SU-DHL-6 (cell line): Measurements from ENCODE around the gene VSTM2L.
"Not testable (repeated sequence)": the region's sequence is repeated elsewhere in the genome, so short reads cannot be mapped to it uniquely, and the experiment has no call there.

Experiments used
- H2AFZ ChIP-seq: fragments of 200-600 bp; sonication (generic); 2 replicates; pipeline ENCODE4 v1.6.1; 2014; ENCODE audit warnings: low read depth, mild to moderate bottlenecking, moderate library complexity, mixed read lengths, antibody characterized with exemption, low read length; ENCODE audit not compliant: severe bottlenecking
- H3F3A ChIP-seq: fragments of 200-600 bp; shearing (Covaris generic); 2 replicates; pipeline ENCODE4 v1.6.0; 2016; ENCODE audit warnings: antibody characterized with exemption, mild to moderate bottlenecking; ENCODE audit not compliant: insufficient read depth
- H3K27ac ChIP-seq: fragments of 200-600 bp; sonication (generic); 2 replicates; pipeline ENCODE4 v1.5.1; 2016; ENCODE audit warnings: low read depth, mild to moderate bottlenecking, low read length, moderate library complexity, mixed read lengths
- H3K27me3 ChIP-seq: fragments of 200-600 bp; sonication (generic), shearing (Covaris generic); 2 replicates; pipeline ENCODE4 v1.6.0; 2014; ENCODE audit warnings: mild to moderate bottlenecking, low read length
- H3K36me3 ChIP-seq: fragments of 200-600 bp; sonication (generic); 2 replicates; pipeline ENCODE4 v1.6.1; 2014; ENCODE audit warnings: mild to moderate bottlenecking, low read length, mixed read lengths
- H3K4me2 ChIP-seq: fragments of 300-600, 200-600 bp; shearing (Covaris generic), sonication (generic); 2 replicates; pipeline ENCODE4 v1.6.0; 2014; ENCODE audit warnings: low read length, low read depth, mild to moderate bottlenecking; ENCODE audit not compliant: poor library complexity, severe bottlenecking
- H3K4me3 ChIP-seq: fragments of 200-600 bp; sonication (generic); 2 replicates; pipeline ENCODE4 v1.5.1; 2014; ENCODE audit warnings: antibody characterized with exemption, low read length, mild to moderate bottlenecking, mixed read lengths; ENCODE audit not compliant: insufficient read depth, poor library complexity, severe bottlenecking
- H3K79me2 ChIP-seq: fragments of 200-600 bp; sonication (generic); 2 replicates; pipeline ENCODE4 v1.6.1; 2014; ENCODE audit warnings: mild to moderate bottlenecking, low read length, moderate library complexity; ENCODE audit not compliant: insufficient read depth
- H3K9ac ChIP-seq: fragments of 200-600 bp; sonication (generic); 2 replicates; pipeline ENCODE4 v1.7.0; 2014; ENCODE audit warnings: mild to moderate bottlenecking, low read length
- H3K9me2 ChIP-seq: fragments of 200-600 bp; sonication (generic); replicated peaks from 2 replicates; pipeline ENCODE4 v1.6.1; 2014; ENCODE audit warnings: low read length; ENCODE audit not compliant: insufficient read depth
- H3K9me3 ChIP-seq: fragments of 200-600 bp; sonication (generic); 2 replicates; pipeline ENCODE4 v1.6.1; 2014; ENCODE audit warnings: low read length, mixed read lengths; ENCODE audit not compliant: insufficient read depth
- H4K20me1 ChIP-seq: fragments of 200-600 bp; sonication (generic); 2 replicates; pipeline ENCODE4 v1.6.1; 2014; ENCODE audit warnings: low read depth, mild to moderate bottlenecking, antibody characterized with exemption, low read length, moderate library complexity, mixed read lengths
- EZH2phosphoT487 ChIP-seq: fragments of 200-600 bp; sonication (generic), shearing (Covaris generic); conservative IDR thresholded peaks from 2 replicates; pipeline ENCODE4 v1.6.1; 2018; ENCODE audit warnings: mild to moderate bottlenecking, antibody characterized with exemption, low read length, moderate library complexity, mixed read lengths
- TF ChIP-seq, protein P1 (sequence below): fragments of 200-600 bp; sonication (generic); IDR thresholded peaks from one replicate; pipeline ENCODE4 v1.5.1; 2017; ENCODE audit warnings: antibody characterized with exemption, mild to moderate bottlenecking, low read length, moderate library complexity; ENCODE audit not compliant: insufficient read depth, poor library complexity, severe bottlenecking

Gene VSTM2L, protein sequence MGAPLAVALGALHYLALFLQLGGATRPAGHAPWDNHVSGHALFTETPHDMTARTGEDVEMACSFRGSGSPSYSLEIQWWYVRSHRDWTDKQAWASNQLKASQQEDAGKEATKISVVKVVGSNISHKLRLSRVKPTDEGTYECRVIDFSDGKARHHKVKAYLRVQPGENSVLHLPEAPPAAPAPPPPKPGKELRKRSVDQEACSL

DNA sequence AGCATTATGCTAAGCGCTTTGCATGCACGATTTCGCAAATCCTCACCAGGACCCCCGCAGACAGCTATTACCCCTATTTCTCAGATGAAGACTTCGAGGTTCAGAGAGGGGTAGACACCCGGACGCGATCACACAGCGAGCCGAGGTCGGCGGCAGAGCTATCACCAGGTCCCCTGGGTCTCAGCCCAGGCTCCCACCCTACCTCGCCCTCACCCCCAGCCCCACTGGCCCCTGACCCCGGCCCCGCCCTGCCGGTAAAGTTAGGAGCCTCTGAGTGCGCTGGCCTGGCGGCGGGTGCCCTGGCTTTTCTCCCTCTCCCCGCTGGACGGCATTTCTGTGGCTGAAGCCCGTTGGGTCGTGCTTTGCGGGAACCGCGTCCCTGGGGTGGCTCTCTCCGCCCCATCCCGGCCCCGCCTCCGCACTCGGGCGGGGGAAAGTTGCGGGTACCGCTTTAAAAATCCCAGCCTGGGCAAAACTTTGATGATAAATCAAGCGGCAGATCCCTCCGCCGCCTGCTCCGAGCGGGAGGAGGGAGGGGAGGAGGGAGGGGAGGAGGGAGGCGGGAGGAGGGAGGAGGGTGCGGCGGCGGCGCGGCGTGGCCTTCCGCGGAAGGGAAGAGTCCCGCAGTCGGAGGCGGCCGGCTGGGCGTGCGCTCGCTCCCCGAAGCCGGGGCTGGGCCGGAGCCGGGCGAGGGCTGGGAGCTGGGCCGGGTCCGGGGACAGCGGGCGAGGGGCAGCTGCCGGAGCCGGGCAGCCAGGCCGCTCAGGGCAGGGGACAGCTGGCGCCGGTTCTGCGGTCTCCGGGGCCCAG, at the start of gene VSTM2L:
Gene VSTM2L (plus strand): TSS at position 624 of the 810 bp plus-strand sequence. CDS start 224 bp downstream, outside the sequence.
- Histone ChIP-seq H3K4me2 (no peak within 1 kb of the TSS), H3K9ac (no peak within 1 kb of the TSS), H3K27me3 (no peaks in the 10 kb centered on the region), H3K4me3 (no peak within 1 kb of the TSS), H3F3A (no peaks in the 10 kb centered on the region), H3K27ac (no peak within 1 kb of the TSS), H3K36me3 (no peaks in the 10 kb centered on the region), H4K20me1 (no peaks in the 10 kb centered on the region), H3K79me2 (no peaks in the 10 kb centered on the region), H2AFZ (no peak within 1 kb of the TSS), H3K9me2 (no peaks in the 10 kb centered on the region), H3K9me3 (no peaks in the 10 kb centered on the region)
- TF ChIP-seq EZH2phosphoT487 = no peak
- TF ChIP-seq, protein P1, sequence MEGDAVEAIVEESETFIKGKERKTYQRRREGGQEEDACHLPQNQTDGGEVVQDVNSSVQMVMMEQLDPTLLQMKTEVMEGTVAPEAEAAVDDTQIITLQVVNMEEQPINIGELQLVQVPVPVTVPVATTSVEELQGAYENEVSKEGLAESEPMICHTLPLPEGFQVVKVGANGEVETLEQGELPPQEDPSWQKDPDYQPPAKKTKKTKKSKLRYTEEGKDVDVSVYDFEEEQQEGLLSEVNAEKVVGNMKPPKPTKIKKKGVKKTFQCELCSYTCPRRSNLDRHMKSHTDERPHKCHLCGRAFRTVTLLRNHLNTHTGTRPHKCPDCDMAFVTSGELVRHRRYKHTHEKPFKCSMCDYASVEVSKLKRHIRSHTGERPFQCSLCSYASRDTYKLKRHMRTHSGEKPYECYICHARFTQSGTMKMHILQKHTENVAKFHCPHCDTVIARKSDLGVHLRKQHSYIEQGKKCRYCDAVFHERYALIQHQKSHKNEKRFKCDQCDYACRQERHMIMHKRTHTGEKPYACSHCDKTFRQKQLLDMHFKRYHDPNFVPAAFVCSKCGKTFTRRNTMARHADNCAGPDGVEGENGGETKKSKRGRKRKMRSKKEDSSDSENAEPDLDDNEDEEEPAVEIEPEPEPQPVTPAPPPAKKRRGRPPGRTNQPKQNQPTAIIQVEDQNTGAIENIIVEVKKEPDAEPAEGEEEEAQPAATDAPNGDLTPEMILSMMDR = no peak

DNA sequence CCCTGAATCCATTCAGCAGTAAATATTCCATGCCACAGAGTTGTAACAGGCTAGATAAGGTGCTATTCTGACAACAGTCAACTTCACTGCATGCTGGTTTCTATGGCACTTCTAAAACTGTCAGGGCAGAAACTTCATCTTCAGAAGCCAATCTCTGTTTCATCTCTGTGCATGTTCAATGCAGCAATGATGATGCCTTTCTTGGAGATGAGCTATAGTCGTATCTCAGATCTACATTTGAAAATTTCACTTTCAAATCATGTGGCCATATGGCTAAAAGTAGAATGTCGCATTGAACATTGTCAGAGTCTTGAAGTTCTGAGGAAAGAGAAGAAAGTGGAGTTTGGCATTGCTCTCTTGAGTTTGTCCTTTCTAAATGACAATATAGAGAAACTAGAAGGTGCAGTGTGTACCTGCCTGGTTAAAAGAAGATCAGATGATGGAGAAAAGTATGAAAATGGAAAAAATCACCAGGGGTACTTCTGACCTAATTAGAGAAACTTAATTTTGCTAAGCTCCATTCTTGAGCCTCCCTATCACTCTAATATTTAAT, 49.0 kb upstream of the VSTM2L start:
- H3K36me3 ChIP-seq = no peaks in the 10 kb centered on the region
- no peak overlapping the region for H3K4me2 ChIP-seq
- H2AFZ ChIP-seq = no peak overlapping the region
- no peaks in the 10 kb centered on the region for H4K20me1 ChIP-seq
- no peak overlapping the region for H3K9ac ChIP-seq
- H3F3A ChIP-seq = no peaks in the 10 kb centered on the region
- no peak overlapping the region for H3K27ac ChIP-seq
- TF ChIP-seq EZH2phosphoT487 = no peak
- TF ChIP-seq, protein P1 = no peak
- H3K4me3 ChIP-seq = no peak overlapping the region
- H3K79me2 ChIP-seq = no peaks in the 10 kb centered on the region
- no peaks in the 10 kb centered on the region for H3K27me3 ChIP-seq
- no peaks in the 10 kb centered on the region for H3K9me3 ChIP-seq
- H3K9me2 ChIP-seq = no peaks in the 10 kb centered on the region

DNA sequence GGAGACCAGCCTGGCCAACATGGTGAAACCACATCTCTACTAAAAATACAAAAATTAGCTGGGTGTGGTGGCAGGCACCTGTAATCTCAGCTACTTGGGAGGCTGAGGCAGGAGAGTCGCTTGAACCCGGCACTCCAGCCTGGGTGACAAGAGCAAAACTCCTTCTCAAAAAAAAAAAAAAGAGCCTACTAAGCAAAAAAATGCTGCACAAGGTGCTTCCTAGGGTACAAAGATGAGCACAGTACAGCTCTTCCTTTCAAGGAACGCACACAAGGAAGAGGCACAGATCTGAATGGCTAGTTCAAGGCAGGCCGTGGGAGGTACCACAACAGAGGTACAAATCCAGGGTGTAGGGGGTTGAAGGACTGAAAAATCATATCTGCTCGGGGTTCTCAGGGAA, 46.9 kb upstream of the VSTM2L start:
- not testable (repeated sequence) for H3K36me3 ChIP-seq, H2AFZ ChIP-seq, H3K79me2 ChIP-seq, H3K9me3 ChIP-seq, H3K4me2 ChIP-seq, H3K27ac ChIP-seq, H3F3A ChIP-seq, H3K4me3 ChIP-seq, H3K27me3 ChIP-seq, H4K20me1 ChIP-seq, H3K9me2 ChIP-seq, H3K9ac ChIP-seq
